Lung (tissue), 12 donors: ENCODE data around the gene DCAF4. TPM values are rescaled to one million over a fixed set of nuclear protein-coding genes. Genes with fewer than 3 reads are reported as not detected.

Experiments used
- ATAC-seq: fragments of 200-7000 bp; cut with Tn5 transposase; one replicate; pipeline ENCODE4 v1.9.1; 2020; ENCODE audit warnings: moderate number of reproducible peaks; ENCODE audit not compliant: insufficient read depth, low FRiP score
- DNase-seq, 3 donors: peaks; one replicate each; pipeline ENCODE4 v3.0.0-alpha.2; 2013 to 2017
- H3K27ac ChIP-seq, 2 donors: one replicate each; pipeline ENCODE4 v1.5.1; 2013; ENCODE audit warnings: mild to moderate bottlenecking in 2 of 2, moderate library complexity in 2 of 2, control low read depth in 1 of 2, inconsistent platforms in 1 of 2, low read depth in 1 of 2, low read length in 1 of 2
- H3K27me3 ChIP-seq, 3 donors: one replicate each; pipeline ENCODE4 v1.5.1; 2013; ENCODE audit warnings: low read length in 2 of 3; ENCODE audit not compliant: control insufficient read depth in 3 of 3, insufficient read depth in 3 of 3
- H3K36me3 ChIP-seq, 4 donors: one replicate each; pipeline ENCODE4 v1.5.1; 2013; ENCODE audit warnings: low read length in 4 of 4, mild to moderate bottlenecking in 1 of 4, moderate library complexity in 1 of 4; ENCODE audit not compliant: control insufficient read depth in 4 of 4, insufficient read depth in 4 of 4
- H3K4me1 ChIP-seq, 5 donors: one replicate each; pipeline ENCODE4 v1.5.1; 2013; ENCODE audit warnings: low read length in 5 of 5, mild to moderate bottlenecking in 2 of 5, moderate library complexity in 1 of 5; ENCODE audit not compliant: control insufficient read depth in 5 of 5, insufficient read depth in 5 of 5
- H3K4me3 ChIP-seq: one replicate; pipeline ENCODE4 v1.5.1; 2013; ENCODE audit warnings: mild to moderate bottlenecking, control low read depth, moderate library complexity
- H3K9ac ChIP-seq, 2 donors: one replicate each; pipeline ENCODE4 v1.5.1; 2013; ENCODE audit warnings: low read length in 2 of 2, control low read depth in 1 of 2; ENCODE audit not compliant: insufficient read depth in 1 of 2
- H3K9me3 ChIP-seq, 4 donors: one replicate each; pipeline ENCODE4 v1.5.1; 2013; ENCODE audit warnings: low read length in 3 of 4, mild to moderate bottlenecking in 1 of 4, moderate library complexity in 1 of 4; ENCODE audit not compliant: control insufficient read depth in 4 of 4, insufficient read depth in 3 of 4
- WGBS, 2 donors: extraction: QIAGEN DNeasy Blood & Tissue Kit; methylation state at CpG; one replicate each; pipeline ENCODE4 v1.1.7; 2013; 5-methylcytosine and 5-hydroxymethylcytosine counted together
- polyA plus RNA-seq, 2 donors: library from polyadenylated mRNA; stranded (reverse); fragments of 200-250 nt; gene quantifications; one replicate each; pipeline ENCODE4 v1.2.1, GENCODE V29; 2013
- total RNA-seq, 2 donors: library from RNA; depleted of rRNA in 1 of 2; stranded (reverse); fragments of >200 nt in 1 of 2; gene quantifications; one replicate each; pipeline ENCODE4 v1.2.1, GENCODE V29; 2014 to 2021
- TF ChIP-seq, protein P1 (sequence below): IDR thresholded peaks from 2 replicates; pipeline ENCODE4 v1.5.1; 2012; ENCODE audit warnings: mild to moderate bottlenecking; ENCODE audit errors: control extremely low read depth, extremely low read depth
- donor health status: control.
- donor health status: control.
- donor health status: Bipolar disorder and iron deficiency.
- donor health status: healthy.
- donor health status: DM: yes; HTN: yes; CAD: no.

DCAF4 gene
- total and polyA plus RNA-seq, 4 donors: 5.2 to 13.5 (median 11.2) TPM

DNA sequence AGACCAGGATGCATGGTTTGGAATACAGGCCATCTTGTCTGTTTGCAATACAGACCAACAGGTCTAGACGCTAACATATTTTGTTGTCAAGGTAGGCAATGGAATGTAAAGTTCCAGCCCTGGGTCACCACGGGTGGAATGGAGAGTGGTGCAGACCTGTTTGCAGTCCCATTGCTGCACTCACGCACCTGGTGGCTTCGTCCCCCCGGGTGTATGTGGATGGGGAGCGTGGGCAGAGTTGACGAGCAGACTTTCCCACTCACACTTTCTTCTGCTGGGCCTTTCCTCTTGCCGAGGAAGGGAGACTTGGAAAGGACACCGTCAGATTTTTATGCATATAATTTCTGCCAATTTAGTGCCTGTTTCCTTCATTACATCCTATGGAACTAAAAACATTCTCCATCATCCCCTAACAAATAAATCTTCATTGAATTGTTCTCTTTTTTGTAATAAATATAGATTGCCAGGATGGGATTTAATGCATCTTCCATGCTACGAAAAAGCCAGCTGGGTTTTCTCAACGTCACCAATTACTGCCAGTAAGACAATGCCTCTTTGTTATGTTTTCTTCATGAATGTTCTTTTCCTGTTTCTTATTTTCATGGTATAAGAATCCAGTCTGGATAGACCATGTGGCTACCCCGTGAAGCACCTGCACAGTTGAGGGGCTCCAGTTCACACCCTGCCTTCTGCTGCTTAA is 15.2 kb downstream of the DCAF4 start:
- DNase-seq: peak in 2 of 3 donors; percentile 20 to 46
- Histone ChIP-seq H3K4me1 (no peaks in the 10 kb centered on the region), H3K9me3 (no peaks in the 10 kb centered on the region), H3K9ac (no peak overlapping the region), H3K36me3 (peaks cover 13 to 39% (median 28%) of the 10 kb centered on the region in 4 donors), H3K27me3 (no peaks in the 10 kb centered on the region), H3K27ac (no peak overlapping the region), H3K4me3 (no peak overlapping the region)
- no peak for ATAC-seq
- WGBS, 2 donors: 87 to 93% methylated on average over 12 of the region's 12 CpGs
- TF ChIP-seq, protein P1, sequence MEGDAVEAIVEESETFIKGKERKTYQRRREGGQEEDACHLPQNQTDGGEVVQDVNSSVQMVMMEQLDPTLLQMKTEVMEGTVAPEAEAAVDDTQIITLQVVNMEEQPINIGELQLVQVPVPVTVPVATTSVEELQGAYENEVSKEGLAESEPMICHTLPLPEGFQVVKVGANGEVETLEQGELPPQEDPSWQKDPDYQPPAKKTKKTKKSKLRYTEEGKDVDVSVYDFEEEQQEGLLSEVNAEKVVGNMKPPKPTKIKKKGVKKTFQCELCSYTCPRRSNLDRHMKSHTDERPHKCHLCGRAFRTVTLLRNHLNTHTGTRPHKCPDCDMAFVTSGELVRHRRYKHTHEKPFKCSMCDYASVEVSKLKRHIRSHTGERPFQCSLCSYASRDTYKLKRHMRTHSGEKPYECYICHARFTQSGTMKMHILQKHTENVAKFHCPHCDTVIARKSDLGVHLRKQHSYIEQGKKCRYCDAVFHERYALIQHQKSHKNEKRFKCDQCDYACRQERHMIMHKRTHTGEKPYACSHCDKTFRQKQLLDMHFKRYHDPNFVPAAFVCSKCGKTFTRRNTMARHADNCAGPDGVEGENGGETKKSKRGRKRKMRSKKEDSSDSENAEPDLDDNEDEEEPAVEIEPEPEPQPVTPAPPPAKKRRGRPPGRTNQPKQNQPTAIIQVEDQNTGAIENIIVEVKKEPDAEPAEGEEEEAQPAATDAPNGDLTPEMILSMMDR: no peak

DNA sequence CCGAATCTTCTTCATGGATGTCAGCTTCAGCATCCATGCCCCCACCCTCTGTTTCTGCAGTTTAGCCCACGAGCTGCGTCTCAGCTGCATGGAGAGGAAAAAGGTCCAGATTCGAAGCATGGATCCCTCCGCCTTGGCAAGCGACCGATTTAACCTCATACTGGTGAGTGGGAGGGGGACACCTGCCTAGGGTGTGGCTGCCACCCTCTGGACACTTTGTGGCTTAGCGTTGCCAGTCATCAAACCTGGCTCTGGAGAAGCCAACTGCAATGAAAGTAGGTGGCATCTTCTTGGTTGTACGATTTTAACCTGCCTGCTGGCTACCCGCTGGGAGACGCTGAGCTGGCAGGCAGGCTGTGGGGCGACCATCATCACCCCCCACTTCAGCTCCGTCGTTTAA is 16.7 kb downstream of the DCAF4 start:
- WGBS, 2 donors: 92 to 96% methylated on average over 14 of the region's 14 CpGs
- H3K4me3 ChIP-seq: no peak overlapping the region
- no peaks in the 10 kb centered on the region for H3K9me3 ChIP-seq
- TF ChIP-seq, protein P1: no peak
- no peaks in the 10 kb centered on the region for H3K27me3 ChIP-seq
- ATAC-seq (no peak), DNase-seq (no peak)
- peaks cover 13 to 44% (median 26%) of the 10 kb centered on the region in 4 donors for H3K36me3 ChIP-seq
- no peak overlapping the region for H3K9ac ChIP-seq
- H3K27ac ChIP-seq: no peak overlapping the region
- no peaks in the 10 kb centered on the region for H3K4me1 ChIP-seq

DNA sequence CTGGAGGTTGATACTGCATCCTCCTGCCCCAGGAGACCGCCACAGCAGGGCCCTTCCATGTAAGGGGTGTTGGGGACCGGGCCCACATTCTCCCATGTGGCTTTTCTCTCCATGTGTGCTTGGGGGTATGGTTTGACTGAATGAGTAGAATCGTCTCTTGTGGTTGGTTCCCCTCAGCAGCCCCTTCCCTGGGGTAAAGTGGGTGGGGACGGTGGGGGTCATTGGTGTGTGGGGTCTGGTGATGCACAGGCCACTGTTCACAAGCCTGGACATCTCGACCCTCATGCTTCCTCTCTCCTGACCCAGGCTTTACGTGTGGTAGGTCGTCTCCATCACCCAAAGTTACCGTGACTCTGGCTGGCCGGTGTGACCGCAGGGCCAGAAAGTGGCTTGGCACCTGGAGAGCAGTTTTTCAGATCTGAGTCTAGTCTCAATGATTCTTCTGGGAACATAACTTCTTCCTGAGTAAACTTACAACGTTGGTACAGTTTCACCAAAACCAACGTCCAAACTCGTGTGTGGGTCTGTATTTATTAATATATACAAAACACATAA is 17.7 kb downstream of the DCAF4 start:
- Histone ChIP-seq H3K27me3 (no peaks in the 10 kb centered on the region), H3K4me1 (no peaks in the 10 kb centered on the region), H3K27ac (no peak overlapping the region), H3K9ac (no peak overlapping the region), H3K4me3 (no peak overlapping the region), H3K36me3 (peaks cover 11 to 40% (median 21%) of the 10 kb centered on the region in 4 donors), H3K9me3 (no peaks in the 10 kb centered on the region)
- DNase-seq (no peak), ATAC-seq (no peak)
- TF ChIP-seq, protein P1: no peak
- 91 to 96% methylated on average over 13 of the region's 13 CpGs for WGBS, 2 donors
